Endothelial cell of umbilical vein (primary cell): ENCODE data around the gene CRYBA4. TPM values are rescaled to one million over a fixed set of nuclear protein-coding genes. Genes with fewer than 3 reads are reported as not detected.
"Not testable (repeated sequence)": the region's sequence is repeated elsewhere in the genome, so short reads cannot be mapped to it uniquely, and the experiment has no call there.

Experiments
- BruUV-seq: library from RNA; stranded (reverse); fragments of 400-500 nt; replicated peaks from 2 replicates; lab custom pipeline; 2021; lab: Mats Ljungman, UMichigan
- CTCF ChIA-PET: fragments of 300-600, 350-600 bp; sonication (Branson Sonifier 250); formaldehyde crosslinking; loops from one replicate; lab custom pipeline; 2021; ENCODE audit warnings: antibody characterized with exemption, inconsistent platforms; lab: Charles Lee
- POLR2A ChIA-PET: fragments of 300-600, 350-600 bp; sonication (Branson Sonifier 250); formaldehyde crosslinking; loops from one replicate; lab custom pipeline; 2021; ENCODE audit warnings: antibody characterized with exemption, inconsistent platforms; lab: Charles Lee
- DNase-seq: peaks from one replicate; pipeline ENCODE4 v3.0.0-alpha.2; 2011; ENCODE audit warnings: low read depth, low spot score
- FAIRE-seq: peaks from 2 replicates; lab custom pipeline; 2011; peaks lifted over from hg19 to GRCh38; lab: Jason Lieb, UNC
- H2AFZ ChIP-seq: 2 replicates; pipeline ENCODE4 v1.6.0; 2012; ENCODE audit warnings: low read depth, low read length, control low read depth, inconsistent platforms
- H3K27ac ChIP-seq: 2 replicates; pipeline ENCODE4 v1.5.1; 2011; ENCODE audit warnings: low read depth, mild to moderate bottlenecking, control low read depth, low read length, moderate library complexity; ENCODE audit not compliant: insufficient read depth
- H3K27me3 ChIP-seq, 2 experiments: 2 replicates each; pipeline versions ENCODE4 v1.6.0 to v1.6.1; 2011; ENCODE audit warnings: low read length in 2 of 2, mixed read lengths in 1 of 2; ENCODE audit not compliant: control insufficient read depth in 2 of 2, insufficient read depth in 2 of 2
- H3K36me3 ChIP-seq, 2 experiments: 2 replicates in 1 of 2; 3 replicates in 1 of 2; pipeline ENCODE4 v1.5.1; 2011; ENCODE audit warnings: low read length in 2 of 2, mild to moderate bottlenecking in 1 of 2, moderate library complexity in 1 of 2; ENCODE audit not compliant: control insufficient read depth in 2 of 2, insufficient read depth in 2 of 2; ENCODE audit errors: extremely low read depth in 1 of 2
- H3K4me1 ChIP-seq: 3 replicates; pipeline ENCODE4 v1.5.1; 2011; ENCODE audit warnings: mild to moderate bottlenecking, low read length; ENCODE audit not compliant: control insufficient read depth, insufficient read depth; ENCODE audit errors: extremely low read depth
- H3K4me2 ChIP-seq: 2 replicates; pipeline ENCODE4 v1.6.1; 2011; ENCODE audit warnings: low read length, control low read depth, mixed read lengths; ENCODE audit not compliant: insufficient read depth
- H3K4me3 ChIP-seq, 3 experiments: fragments of 200-600 bp in 1 of 3; sonication (generic), shearing (Covaris generic) in 1 of 3; replicated peaks in 1 of 3; 2 replicates each; pipeline ENCODE4 v1.5.1; 2011 to 2016; ENCODE audit warnings: control low read depth in 3 of 3, low read length in 3 of 3, mild to moderate bottlenecking in 2 of 3, inconsistent platforms in 1 of 3, low read depth in 1 of 3, moderate library complexity in 1 of 3; ENCODE audit not compliant: insufficient read depth in 1 of 3
- H3K79me2 ChIP-seq: 2 replicates; pipeline ENCODE4 v1.6.0; 2012; ENCODE audit warnings: low read length, inconsistent platforms; ENCODE audit not compliant: control insufficient read depth, insufficient read depth
- H3K9ac ChIP-seq: replicated peaks from 2 replicates; pipeline ENCODE3; 2011; ENCODE audit warnings: low read length, control low read depth; ENCODE audit not compliant: insufficient read depth; ENCODE audit errors: extremely low read depth
- H3K9me1 ChIP-seq: replicated peaks from 3 replicates; pipeline ENCODE4 v1.6.0; 2011; ENCODE audit warnings: mild to moderate bottlenecking, low read length; ENCODE audit not compliant: control insufficient read depth, insufficient read depth; ENCODE audit errors: extremely low read depth
- H3K9me3 ChIP-seq: replicated peaks from 2 replicates; pipeline ENCODE4 v1.5.1; 2012; ENCODE audit warnings: low read length, inconsistent platforms; ENCODE audit not compliant: control insufficient read depth, insufficient read depth
- H4K20me1 ChIP-seq: replicated peaks from 2 replicates; pipeline ENCODE3; 2011; ENCODE audit warnings: mild to moderate bottlenecking, low read length; ENCODE audit not compliant: control insufficient read depth, insufficient read depth; ENCODE audit errors: extremely low read depth
- FOS ChIP-seq: IDR thresholded peaks from 2 replicates; pipeline ENCODE4 v1.6.1; 2011; ENCODE audit warnings: mild to moderate bottlenecking, low read length, moderate library complexity, borderline replicate concordance; ENCODE audit not compliant: insufficient read depth
- GATA2 ChIP-seq: IDR thresholded peaks from 2 replicates; pipeline ENCODE4 v1.7.0; 2011; ENCODE audit warnings: low read depth, mild to moderate bottlenecking, moderate library complexity, mixed read lengths, low read length; ENCODE audit not compliant: insufficient read length, insufficient read depth
- POLR2AphosphoS5 ChIP-seq: IDR thresholded peaks from 2 replicates; pipeline ENCODE4 v1.6.1; 2012; ENCODE audit warnings: low read depth, mild to moderate bottlenecking, control low read depth, low read length, moderate library complexity; ENCODE audit not compliant: insufficient read depth
- dilution Hi-C: fragments of 300-500 bp; cut with MboI; formaldehyde crosslinking; loops from one replicate; pipeline ENCODE4 v1.15.0; 2019; ENCODE audit warnings: low sequenced_read_pairs; ENCODE audit not compliant: extremely low pct_ligation_motif_present
- intact Hi-C: fragments of 100-400 bp; cut with micrococcal nuclease; formaldehyde crosslinking; loops from one replicate; pipeline ENCODE4 v1.10.0; 2022
- polyA plus RNA-seq, 4 experiments: library from polyadenylated mRNA; depleted of rRNA in 3 of 4; stranded (reverse) in 3 of 4; unstranded in 1 of 4; fragments of >200 nt; gene quantifications; 2 replicates each; pipeline versions ENCODE4 v1.2.1 to v1.2.3, GENCODE V29; 2011 to 2012; ENCODE audit warnings: missing spikeins in 1 of 4
- total RNA-seq: library from RNA; stranded (reverse); gene quantifications from 2 replicates; pipeline ENCODE4 v1.2.3, GENCODE V29; 2021
- TF ChIP-seq, protein P1 (sequence below): IDR thresholded peaks from 2 replicates; pipeline ENCODE4 v1.6.1; 2011; ENCODE audit not compliant: insufficient read depth, insufficient read length

Gene CRYBA4
- total and polyA plus RNA-seq, 2 donors (not counting 3 experiments of a cell fraction or from before 2014, with no cell fraction given) = not detected

DNA sequence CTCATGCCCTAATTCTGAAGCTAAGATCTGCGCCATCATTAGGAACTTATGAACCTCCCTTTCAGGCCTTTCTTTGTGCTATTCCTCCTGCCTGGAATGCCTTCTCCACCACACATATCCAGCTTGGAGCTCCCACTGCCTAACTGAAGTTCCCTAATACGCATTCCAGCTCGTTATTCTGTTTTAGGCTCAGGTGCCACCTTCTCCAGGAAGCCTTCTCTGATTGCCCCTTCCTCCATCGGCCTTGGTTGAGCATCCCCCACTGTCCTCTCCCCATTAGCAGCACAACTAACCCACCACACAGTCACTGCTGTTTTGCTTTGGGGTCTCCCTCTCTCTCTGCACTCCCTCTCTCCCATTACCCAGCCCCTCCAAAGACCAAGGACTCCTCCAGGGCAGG is 9.1 kb upstream of the CRYBA4 start:
- no peaks in the 10 kb centered on the region for H3K9me1 ChIP-seq
- no peak for TF ChIP-seq POLR2AphosphoS5
- TF ChIP-seq, protein P1, sequence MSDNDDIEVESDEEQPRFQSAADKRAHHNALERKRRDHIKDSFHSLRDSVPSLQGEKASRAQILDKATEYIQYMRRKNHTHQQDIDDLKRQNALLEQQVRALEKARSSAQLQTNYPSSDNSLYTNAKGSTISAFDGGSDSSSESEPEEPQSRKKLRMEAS = no peak
- no peak for TF ChIP-seq GATA2
- no peak for TF ChIP-seq FOS
- no peak overlapping the region for H3K4me3 ChIP-seq
- no peak overlapping the region for H2AFZ ChIP-seq
- BruUV-seq = no TSS peak
- H3K4me1 ChIP-seq = no peaks in the 10 kb centered on the region
- no peak for FAIRE-seq
- CTCF ChIA-PET = no interaction called here
- no peaks in the 10 kb centered on the region for H3K36me3 ChIP-seq
- H3K27me3 ChIP-seq = peaks cover 4 to 17% of the 10 kb centered on the region in 2 experiments
- intact Hi-C loops (no loop called here), dilution Hi-C loops (no loop called here)
- H4K20me1 ChIP-seq = no peaks in the 10 kb centered on the region
- DNase-seq = no peak
- POLR2A ChIA-PET = no interaction called here
- H3K9me3 ChIP-seq = no peaks in the 10 kb centered on the region
- no peaks in the 10 kb centered on the region for H3K79me2 ChIP-seq
- H3K27ac ChIP-seq = no peak overlapping the region
- H3K4me2 ChIP-seq = no peak overlapping the region
- no peak overlapping the region for H3K9ac ChIP-seq

DNA sequence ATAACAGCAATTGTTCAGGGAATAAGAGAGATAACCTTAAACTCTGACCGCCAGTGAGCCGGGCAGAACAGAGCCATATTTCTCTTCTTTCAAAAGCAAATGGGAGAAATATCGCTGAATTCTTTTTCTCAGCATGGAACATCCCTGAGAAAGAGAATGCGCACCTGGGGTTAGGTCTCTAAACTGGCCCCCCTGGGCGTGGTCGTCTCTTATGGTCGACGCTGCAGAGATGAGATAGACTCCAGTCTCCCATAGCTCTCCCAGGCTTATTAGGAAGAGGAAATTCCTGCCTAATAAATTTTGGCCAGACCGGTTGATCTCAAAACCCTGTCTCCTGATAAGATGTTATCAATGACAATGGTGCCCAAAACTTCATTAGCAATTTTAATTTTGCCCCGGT is 8.0 kb upstream of the CRYBA4 start:
- CTCF ChIA-PET, FAIRE-seq, H2AFZ ChIP-seq, BruUV-seq, H3K9me3 ChIP-seq, H3K79me2 ChIP-seq, H3K36me3 ChIP-seq, H3K9ac ChIP-seq, dilution Hi-C loops, POLR2A ChIA-PET, H3K9me1 ChIP-seq, intact Hi-C loops, H3K4me2 ChIP-seq, H3K4me3 ChIP-seq, H3K27ac ChIP-seq, H3K4me1 ChIP-seq, H4K20me1 ChIP-seq, DNase-seq: not testable (repeated sequence)
- H3K27me3 ChIP-seq = peaks cover 3 to 17% of the 10 kb centered on the region in 2 experiments
